ENCODE results near the gene UFSP2.

GRCh38 chr4:185381288-185382196, 44.2 kb downstream of the UFSP2 start:
- TF ChIP-seq CTCF (conservative IDR thresholded peaks at IDR 0.05 in 1 of 2, IDR thresholded peaks at IDR 0.05 in 1 of 2; ENCODE audit: extremely low read depth in 1 of 2, insufficient read depth in 1 of 2, low read depth in 1 of 2, low read length in 2 of 2) (no peak), EZH2 (IDR thresholded peaks at IDR 0.05; ENCODE audit: borderline replicate concordance, low read length) (no peak)
